ENCODE results near the gene FAH.

The FAH gene

GRCh38 chr15:80109388-80109787 is 43.4 kb upstream of the FAH start:
- in situ Hi-C loops (cut with MboI; ENCODE audit: low pct_unique_long_range_greater_than_20kb, low sequenced_read_pairs, unreplicated experiment) = no loop called here
- no peak for DNase-seq (ENCODE audit: low spot score)
- TF ChIP-seq CTCF (IDR thresholded peaks at IDR 0.05; ENCODE audit: extremely low read depth, insufficient read depth, missing control alignments) = no peak

GRCh38 chr15:80110920-80111319 is 41.9 kb upstream of the FAH start:
- in situ Hi-C loops (cut with MboI; ENCODE audit: low pct_unique_long_range_greater_than_20kb, low sequenced_read_pairs, unreplicated experiment) = no loop called here
- DNase-seq (ENCODE audit: low spot score) = no peak
- no peak for TF ChIP-seq CTCF (IDR thresholded peaks at IDR 0.05; ENCODE audit: extremely low read depth, insufficient read depth, missing control alignments)

GRCh38 chr15:80114114-80114513 is 38.7 kb upstream of the FAH start:
- TF ChIP-seq CTCF (IDR thresholded peaks at IDR 0.05; ENCODE audit: extremely low read depth, insufficient read depth, missing control alignments) = no peak
- DNase-seq (ENCODE audit: low spot score) = no peak
- in situ Hi-C loops (cut with MboI; ENCODE audit: low pct_unique_long_range_greater_than_20kb, low sequenced_read_pairs, unreplicated experiment) = no loop called here

- in situ Hi-C loops (cut with MboI; ENCODE audit: low pct_unique_long_range_greater_than_20kb, low sequenced_read_pairs, unreplicated experiment) = no loop called here
- DNase-seq (ENCODE audit: low spot score) = no peak
- no peak for TF ChIP-seq CTCF (IDR thresholded peaks at IDR 0.05; ENCODE audit: extremely low read depth, insufficient read depth, missing control alignments)
These were observed 37.8 kb upstream of the FAH start for GRCh38 chr15:80115021-80115420.

- no peak for DNase-seq (ENCODE audit: low spot score)
- in situ Hi-C loops (cut with MboI; ENCODE audit: low pct_unique_long_range_greater_than_20kb, low sequenced_read_pairs, unreplicated experiment) = no loop called here
- TF ChIP-seq CTCF (IDR thresholded peaks at IDR 0.05; ENCODE audit: extremely low read depth, insufficient read depth, missing control alignments) = no peak
These were observed 33.8 kb upstream of the FAH start for GRCh38 chr15:80118956-80119355.

- no peak for DNase-seq (ENCODE audit: low spot score)
- no peak for TF ChIP-seq CTCF (IDR thresholded peaks at IDR 0.05; ENCODE audit: extremely low read depth, insufficient read depth, missing control alignments)
- in situ Hi-C loops (cut with MboI; ENCODE audit: low pct_unique_long_range_greater_than_20kb, low sequenced_read_pairs, unreplicated experiment) = no loop called here
These were observed 32.2 kb upstream of the FAH start for GRCh38 chr15:80120636-80121035.

- in situ Hi-C loops (cut with MboI; ENCODE audit: low pct_unique_long_range_greater_than_20kb, low sequenced_read_pairs, unreplicated experiment) = no loop called here
- no peak for TF ChIP-seq CTCF (IDR thresholded peaks at IDR 0.05; ENCODE audit: extremely low read depth, insufficient read depth, missing control alignments)
- no peak for DNase-seq (ENCODE audit: low spot score)
These were observed 31.3 kb upstream of the FAH start for GRCh38 chr15:80121546-80121945.

All from GM13977 (cell line).